Testis (tissue), 2 donors: ENCODE measurements around the gene FOXN4.

Source experiments
- POLR2A ChIP-seq: fragments of 450-650 bp; IDR thresholded peaks from one replicate; pipeline ENCODE4 v1.6.1; 2017; ENCODE audit warnings: antibody characterized with exemption, mild to moderate bottlenecking, moderate library complexity
- TF ChIP-seq, protein P1 (sequence below), 3 experiments: fragments of 450-650 bp in 2 of 3; fragments of 200-600 bp in 1 of 3; sonication (generic) in 1 of 3; IDR thresholded peaks; one replicate each; pipeline ENCODE4 v1.5.1; 2016 to 2019; ENCODE audit warnings: antibody characterized with exemption in 3 of 3, mild to moderate bottlenecking in 2 of 3, moderate library complexity in 1 of 3

DNA sequence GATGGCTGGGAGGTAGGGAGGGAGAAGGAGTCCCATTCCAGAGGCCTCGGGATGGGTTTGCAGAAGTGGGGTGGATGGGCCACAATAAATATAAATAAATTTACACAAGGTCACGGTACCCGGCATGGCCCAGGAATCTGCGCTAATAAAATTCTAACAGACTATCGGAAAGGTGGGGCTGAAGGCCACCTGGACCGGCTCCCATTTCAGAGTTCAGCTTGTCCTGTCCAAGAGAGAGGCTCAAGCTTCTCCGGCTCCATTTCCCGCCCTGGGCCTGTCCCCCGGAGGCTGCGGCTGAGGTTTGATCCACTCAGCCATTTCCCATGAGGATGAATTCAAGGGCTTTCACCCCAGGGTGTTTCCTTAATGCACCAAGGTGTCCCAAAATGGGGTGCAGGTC lies 30.2 kb downstream of the FOXN4 start:
- TF ChIP-seq, protein P1, sequence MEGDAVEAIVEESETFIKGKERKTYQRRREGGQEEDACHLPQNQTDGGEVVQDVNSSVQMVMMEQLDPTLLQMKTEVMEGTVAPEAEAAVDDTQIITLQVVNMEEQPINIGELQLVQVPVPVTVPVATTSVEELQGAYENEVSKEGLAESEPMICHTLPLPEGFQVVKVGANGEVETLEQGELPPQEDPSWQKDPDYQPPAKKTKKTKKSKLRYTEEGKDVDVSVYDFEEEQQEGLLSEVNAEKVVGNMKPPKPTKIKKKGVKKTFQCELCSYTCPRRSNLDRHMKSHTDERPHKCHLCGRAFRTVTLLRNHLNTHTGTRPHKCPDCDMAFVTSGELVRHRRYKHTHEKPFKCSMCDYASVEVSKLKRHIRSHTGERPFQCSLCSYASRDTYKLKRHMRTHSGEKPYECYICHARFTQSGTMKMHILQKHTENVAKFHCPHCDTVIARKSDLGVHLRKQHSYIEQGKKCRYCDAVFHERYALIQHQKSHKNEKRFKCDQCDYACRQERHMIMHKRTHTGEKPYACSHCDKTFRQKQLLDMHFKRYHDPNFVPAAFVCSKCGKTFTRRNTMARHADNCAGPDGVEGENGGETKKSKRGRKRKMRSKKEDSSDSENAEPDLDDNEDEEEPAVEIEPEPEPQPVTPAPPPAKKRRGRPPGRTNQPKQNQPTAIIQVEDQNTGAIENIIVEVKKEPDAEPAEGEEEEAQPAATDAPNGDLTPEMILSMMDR (IDR thresholded peaks at IDR 0.05) = no peak
- TF ChIP-seq POLR2A = no peak
